GM23338 (cell line): ENCODE data around the gene CALCOCO1. TPM values are rescaled to one million over a fixed set of nuclear protein-coding genes. Genes with fewer than 3 reads are reported as not detected.

Experiments used
- ATAC-seq: fragments of 200-7000 bp; cut with Tn5 transposase; 3 replicates; pipeline ENCODE4 v1.9.1; 2020
- DNase-seq: peaks from one replicate; pipeline ENCODE4 v3.0.0-alpha.2; 2015; ENCODE audit warnings: low spot score
- H2AFZ ChIP-seq: fragments of 200-600 bp; sonication (generic); 2 replicates; pipeline ENCODE4 v1.8.0; 2016; ENCODE audit warnings: antibody characterized with exemption, mild to moderate bottlenecking, moderate library complexity
- H3F3A ChIP-seq: fragments of 200-600 bp; sonication (generic); replicated peaks from 2 replicates; pipeline ENCODE4 v1.8.0; 2017; ENCODE audit warnings: antibody characterized with exemption, mixed run types, low read depth
- H3K27ac ChIP-seq: fragments of 200-600 bp; sonication (generic); 2 replicates; pipeline ENCODE4 v1.6.1; 2016; ENCODE audit warnings: low read depth
- H3K27me3 ChIP-seq: fragments of 200-600 bp; sonication (generic); 2 replicates; pipeline ENCODE4 v1.8.0; 2016; ENCODE audit warnings: mild to moderate bottlenecking, mixed run types, moderate library complexity; ENCODE audit not compliant: insufficient read depth
- H3K36me3 ChIP-seq: fragments of 200-600 bp; sonication (generic); 2 replicates; pipeline ENCODE4 v1.8.0; 2016; ENCODE audit warnings: mild to moderate bottlenecking; ENCODE audit not compliant: insufficient read depth
- H3K4me1 ChIP-seq: fragments of 200-600 bp; sonication (generic); 2 replicates; pipeline ENCODE4 v1.8.0; 2016; ENCODE audit warnings: mild to moderate bottlenecking, moderate library complexity; ENCODE audit not compliant: insufficient read depth
- H3K4me2 ChIP-seq: fragments of 200-600 bp; sonication (generic); 2 replicates; pipeline ENCODE4 v1.7.1; 2017; ENCODE audit warnings: mixed run types
- H3K4me3 ChIP-seq: fragments of 200-600 bp; sonication (generic); 2 replicates; pipeline ENCODE4 v1.6.1; 2016; ENCODE audit warnings: mixed run types
- H3K79me2 ChIP-seq: fragments of 200-600 bp; sonication (generic); replicated peaks from 2 replicates; pipeline ENCODE4 v1.8.0; 2017; ENCODE audit warnings: mild to moderate bottlenecking; ENCODE audit not compliant: insufficient read depth
- H3K9me2 ChIP-seq: fragments of 200-600 bp; sonication (generic); 2 replicates; pipeline ENCODE4 v1.8.0; 2017; ENCODE audit not compliant: insufficient read depth
- H4K20me1 ChIP-seq: fragments of 200-600 bp; sonication (generic); replicated peaks from 2 replicates; pipeline ENCODE4 v1.8.0; 2017; ENCODE audit warnings: mild to moderate bottlenecking; ENCODE audit not compliant: insufficient read depth
- H3K27ac Mint-ChIP-seq: 2 replicates; pipeline ENCODE4 v1.8.0; 2020; ENCODE audit warnings: inconsistent platforms, mild to moderate bottlenecking, moderate library complexity, mixed read lengths
- H3K27me3 Mint-ChIP-seq: 3 replicates; pipeline ENCODE4 v1.8.0; 2022; ENCODE audit warnings: low read depth, mild to moderate bottlenecking, moderate library complexity, mixed read lengths, inconsistent platforms; ENCODE audit not compliant: insufficient read depth, poor library complexity
- H3K36me3 Mint-ChIP-seq: 3 replicates; pipeline ENCODE4 v1.8.0; 2021; ENCODE audit warnings: low read depth, mild to moderate bottlenecking, inconsistent platforms, moderate library complexity, mixed read lengths
- H3K4me1 Mint-ChIP-seq: 3 replicates; pipeline ENCODE4 v1.8.0; 2020; ENCODE audit warnings: mild to moderate bottlenecking, inconsistent platforms, mixed read lengths
- H3K4me3 Mint-ChIP-seq: 3 replicates; pipeline ENCODE4 v1.8.0; 2021; ENCODE audit warnings: moderate library complexity, mild to moderate bottlenecking, inconsistent platforms, mixed read lengths
- H3K9me3 Mint-ChIP-seq: 3 replicates; pipeline ENCODE4 v1.8.0; 2020; ENCODE audit warnings: moderate library complexity, mild to moderate bottlenecking, inconsistent platforms, mixed read lengths
- CREB1 ChIP-seq: fragments of 250-450 bp; sonication (Bioruptor Pico); IDR thresholded peaks from 2 replicates; pipeline ENCODE4 v1.5.0; 2020; ENCODE audit warnings: low read depth, mild to moderate bottlenecking, moderate library complexity
- CTCF ChIP-seq, 2 experiments: fragments of 200-600 bp in 1 of 2; sonication (generic) in 1 of 2; conservative IDR thresholded peaks; 2 replicates each; pipeline versions ENCODE4 v1.5.1 to v1.6.1; 2016 to 2017; ENCODE audit warnings: antibody characterized with exemption in 2 of 2, low read depth in 2 of 2, mild to moderate bottlenecking in 2 of 2, moderate library complexity in 1 of 2
- EZH2 ChIP-seq: fragments of 200-600 bp; sonication (generic); IDR thresholded peaks from one replicate; pipeline ENCODE4 v1.8.0; 2017; ENCODE audit warnings: antibody characterized with exemption, mild to moderate bottlenecking, low read depth; ENCODE audit not compliant: unreplicated experiment
- EZH2phosphoT487 ChIP-seq: fragments of 200-600 bp; sonication (generic); IDR thresholded peaks from one replicate; pipeline ENCODE4 v1.8.1; 2018; ENCODE audit warnings: antibody characterized with exemption; ENCODE audit not compliant: unreplicated experiment
- JUNB ChIP-seq: IDR thresholded peaks from one replicate; pipeline ENCODE4 v1.6.1; 2016; ENCODE audit warnings: antibody characterized with exemption; ENCODE audit not compliant: unreplicated experiment
- STAT1 ChIP-seq: IDR thresholded peaks from one replicate; pipeline ENCODE4 v1.6.1; 2016; ENCODE audit warnings: antibody characterized with exemption; ENCODE audit not compliant: unreplicated experiment
- ZNF114 ChIP-seq: fragments of 250-450 bp; sonication (Bioruptor Pico); IDR thresholded peaks from 2 replicates; pipeline ENCODE4 v1.5.0; 2020; ENCODE audit warnings: mild to moderate bottlenecking, moderate library complexity
- ZNF331 ChIP-seq: fragments of 250-450 bp; sonication (Bioruptor Pico); IDR thresholded peaks from 2 replicates; pipeline ENCODE4 v1.5.0; 2020; ENCODE audit warnings: low read depth, mild to moderate bottlenecking, moderate library complexity
- polyA plus RNA-seq: library from polyadenylated mRNA; unstranded; fragments of >200 nt; fragmentation: Nextera tagmentation; extraction: Ambion mirVana; gene quantifications from 2 replicates; pipeline ENCODE4 v1.2.1, GENCODE V29; 2016
- total RNA-seq: library from RNA; depleted of rRNA; stranded (reverse); fragments of >200 nt; shearing (Covaris generic); gene quantifications from 2 replicates; pipeline ENCODE4 v1.2.3, GENCODE V29; 2014
- TF ChIP-seq, protein P1 (sequence below): IDR thresholded peaks from 2 replicates; pipeline ENCODE4 v1.6.1; 2016; ENCODE audit warnings: antibody characterized with exemption

Gene CALCOCO1
- total and polyA plus RNA-seq, 2 experiments from 2014 or later, result 6.5 to 20.4 TPM

DNA sequence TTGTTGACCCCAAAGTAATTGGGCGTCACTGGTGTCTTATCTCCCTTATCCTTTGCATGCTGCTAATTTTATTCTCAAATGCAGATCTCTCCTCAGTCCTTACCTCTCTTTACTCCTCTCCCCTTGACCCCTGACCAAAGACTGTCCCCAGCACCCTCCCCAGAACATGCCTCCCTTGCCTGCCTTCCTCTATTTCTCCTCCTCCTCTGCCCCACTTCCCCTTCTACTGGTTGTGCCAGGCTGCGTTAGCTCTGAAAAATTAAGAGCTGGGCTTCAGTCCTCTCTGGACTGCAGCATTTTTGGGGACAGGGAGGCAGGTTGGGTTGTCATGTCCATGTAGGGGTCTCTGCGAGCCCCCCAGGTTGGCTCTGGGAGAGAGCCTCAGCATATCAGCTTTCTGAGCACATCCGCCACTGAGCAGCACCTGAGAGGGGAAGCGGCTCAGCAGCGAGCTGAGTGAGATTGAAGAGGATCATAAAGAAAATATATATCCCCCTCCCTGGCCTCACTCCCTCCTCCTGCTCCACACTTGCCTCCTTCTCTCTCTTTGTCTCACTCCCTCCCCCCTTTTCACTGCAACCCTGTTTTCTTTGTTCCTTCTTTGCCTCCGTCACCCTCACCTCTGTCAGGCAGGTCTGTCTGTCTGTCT is 31.0 kb upstream of the CALCOCO1 start:
- H3K27ac ChIP-seq, result no peak overlapping the region
- H3F3A ChIP-seq, result 0 out of 2 replicates have a peak, but pooled peaks cover 8% of the 10 kb centered on the region
- H3K4me2 ChIP-seq, result peak overlapping the region; percentile 65
- Mint-ChIP-seq H3K4me1 (peaks cover 21% of the 10 kb centered on the region), H3K36me3 (no peaks in the 10 kb centered on the region), H3K4me3 (peak overlapping the region; percentile 15; the same call in 1 of the 3 replicates), H3K27ac (no peak overlapping the region), H3K27me3 (peaks cover 21% of the 10 kb centered on the region), H3K9me3 (no peaks in the 10 kb centered on the region; the same call in 2 of the 3 replicates)
- H3K36me3 ChIP-seq, result no peaks in the 10 kb centered on the region
- DNase-seq (no peak), ATAC-seq (no peak)
- H3K4me1 ChIP-seq, result peaks cover 42% of the 10 kb centered on the region
- peaks cover 86% of the 10 kb centered on the region for H3K27me3 ChIP-seq
- no peaks in the 10 kb centered on the region for H4K20me1 ChIP-seq
- no peaks in the 10 kb centered on the region for H3K9me2 ChIP-seq
- no peak overlapping the region for H2AFZ ChIP-seq
- no peaks in the 10 kb centered on the region for H3K79me2 ChIP-seq
- no peak overlapping the region for H3K4me3 ChIP-seq
- TF ChIP-seq JUNB, result no peak
- TF ChIP-seq STAT1, result no peak
- no peak for TF ChIP-seq ZNF331
- no peak for TF ChIP-seq EZH2phosphoT487
- TF ChIP-seq, protein P1, sequence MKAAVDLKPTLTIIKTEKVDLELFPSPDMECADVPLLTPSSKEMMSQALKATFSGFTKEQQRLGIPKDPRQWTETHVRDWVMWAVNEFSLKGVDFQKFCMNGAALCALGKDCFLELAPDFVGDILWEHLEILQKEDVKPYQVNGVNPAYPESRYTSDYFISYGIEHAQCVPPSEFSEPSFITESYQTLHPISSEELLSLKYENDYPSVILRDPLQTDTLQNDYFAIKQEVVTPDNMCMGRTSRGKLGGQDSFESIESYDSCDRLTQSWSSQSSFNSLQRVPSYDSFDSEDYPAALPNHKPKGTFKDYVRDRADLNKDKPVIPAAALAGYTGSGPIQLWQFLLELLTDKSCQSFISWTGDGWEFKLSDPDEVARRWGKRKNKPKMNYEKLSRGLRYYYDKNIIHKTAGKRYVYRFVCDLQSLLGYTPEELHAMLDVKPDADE, result no peak
- TF ChIP-seq ZNF114 (CRISPR knock-in tag), result no peak
- TF ChIP-seq EZH2, result no peak

GRCh38 chr12:53757101-53757770 is 30.0 kb upstream of the CALCOCO1 start:
- H3K4me1 ChIP-seq, result peaks cover 46% of the 10 kb centered on the region
- no peak overlapping the region for H3K27ac ChIP-seq
- TF ChIP-seq CREB1 (no peak), CTCF (conservative IDR thresholded peaks at IDR 0.05; ENCODE audit: low read depth in 2 of 2) (peak; percentile 82 to 86)
- H3K79me2 ChIP-seq, result no peaks in the 10 kb centered on the region
- H3K4me2 ChIP-seq, result peak overlapping the region; percentile 77
- peak overlapping the region; percentile 47 for H3K4me3 ChIP-seq
- peak overlapping the region; percentile 70; the same call in 2 of the 3 replicates for H3K4me3 Mint-ChIP-seq
- H3F3A ChIP-seq, result 0 out of 2 replicates have a peak, but pooled peaks cover 12% of the 10 kb centered on the region
- H3K27me3 Mint-ChIP-seq, result peaks cover 20% of the 10 kb centered on the region
- H3K27me3 ChIP-seq, result peaks cover 88% of the 10 kb centered on the region
- H2AFZ ChIP-seq, result no peak overlapping the region
- no peaks in the 10 kb centered on the region for H4K20me1 ChIP-seq
- no peaks in the 10 kb centered on the region for H3K9me2 ChIP-seq
- H3K36me3 Mint-ChIP-seq, result no peaks in the 10 kb centered on the region
- no peaks in the 10 kb centered on the region for H3K36me3 ChIP-seq
- DNase-seq, result peak; percentile 96
- peak; percentile 79 for ATAC-seq
- peaks cover 21% of the 10 kb centered on the region for H3K4me1 Mint-ChIP-seq
- no peaks in the 10 kb centered on the region; the same call in 2 of the 3 replicates for H3K9me3 Mint-ChIP-seq
- no peak overlapping the region for H3K27ac Mint-ChIP-seq
